Spleen (tissue), 13 donors: ENCODE measurements around the gene POLA1. TPM values are rescaled to one million over a fixed set of nuclear protein-coding genes. Genes with fewer than 3 reads are reported as not detected.

Source experiments
- DNase-seq: peaks from one replicate; pipeline ENCODE4 v3.0.0-alpha.2; 2020
- H3K27ac ChIP-seq, 8 donors: fragments of 200-600 bp; sonication (generic) in 7 of 8; 1 replicate in 4 of 8; 2 replicates in 4 of 8; pipeline versions ENCODE4 v1.5.0 to v1.8.0; 2016 to 2021; ENCODE audit warnings: inconsistent platforms in 4 of 8, mild to moderate bottlenecking in 4 of 8, moderate library complexity in 1 of 8
- H3K27me3 ChIP-seq, 7 donors: fragments of 200-600 bp; sonication (generic) in 6 of 7; replicated peaks in 1 of 7; 1 replicate in 4 of 7; 2 replicates in 3 of 7; pipeline versions ENCODE4 v1.5.0 to v1.8.0; 2016 to 2021; ENCODE audit warnings: inconsistent platforms in 3 of 7, mild to moderate bottlenecking in 1 of 7
- H3K36me3 ChIP-seq, 6 donors: fragments of 200-600 bp; sonication (generic) in 5 of 6; 1 replicate in 4 of 6; 2 replicates in 2 of 6; pipeline versions ENCODE4 v1.5.0 to v1.8.0; 2016 to 2021; ENCODE audit warnings: inconsistent platforms in 2 of 6
- H3K4me1 ChIP-seq, 6 donors: fragments of 200-600 bp; sonication (generic) in 5 of 6; 1 replicate in 3 of 6; 2 replicates in 3 of 6; pipeline versions ENCODE4 v1.5.0 to v1.8.0; 2016 to 2021; ENCODE audit warnings: inconsistent platforms in 3 of 6
- H3K4me3 ChIP-seq, 8 donors: fragments of 200-600 bp; sonication (generic) in 7 of 8; 1 replicate in 4 of 8; 2 replicates in 4 of 8; pipeline versions ENCODE4 v1.5.0 to v1.8.0; 2016 to 2021; ENCODE audit warnings: inconsistent platforms in 4 of 8, mild to moderate bottlenecking in 4 of 8, moderate library complexity in 2 of 8
- H3K9me3 ChIP-seq, 8 donors: fragments of 200-600 bp; sonication (generic) in 7 of 8; 1 replicate in 4 of 8; 2 replicates in 4 of 8; pipeline versions ENCODE4 v1.5.0 to v1.8.0; 2016 to 2021; ENCODE audit warnings: inconsistent platforms in 4 of 8
- POLR2A ChIP-seq, 3 donors: fragments of 450-650 bp; IDR thresholded peaks; one replicate each; pipeline ENCODE4 v1.5.1; 2017; ENCODE audit warnings: antibody characterized with exemption in 3 of 3, mild to moderate bottlenecking in 1 of 3
- POLR2AphosphoS5 ChIP-seq, 3 donors: sonication (generic); formaldehyde crosslinking; IDR thresholded peaks; one replicate each; pipeline ENCODE4 v1.5.1; 2017; ENCODE audit warnings: antibody characterized with exemption in 3 of 3
- WGBS, 5 donors: extraction: QIAGEN DNeasy Blood & Tissue Kit in 3 of 5; methylation state at CpG; one replicate each; pipeline versions ENCODE4 v1.1.5 to v1.1.7; 2013 to 2018; 5-methylcytosine and 5-hydroxymethylcytosine counted together
- intact Hi-C: fragments of 100-400 bp; cut with DNase I; formaldehyde crosslinking; loops from one replicate; pipeline ENCODE4 v1.15.0; 2023; ENCODE audit warnings: low total_unique reads
- long read RNA-seq, 2 donors: transcript quantifications; one replicate each; lab custom pipeline, GENCODE V29; 2026
- polyA plus RNA-seq, 3 donors: library from polyadenylated mRNA; stranded (reverse); fragments of 200-250 nt; gene quantifications; one replicate each; pipeline ENCODE4 v1.2.1, GENCODE V29; 2013
- total RNA-seq, 7 donors: library from RNA; depleted of rRNA in 3 of 7; stranded (reverse); fragments of >200 nt in 3 of 7; fragmentation: NEBNext Ultra II Directional in 4 of 7; extraction: Animal tissue kit (Norgen Biotek cat#: 25700) in 4 of 7; gene quantifications; one replicate each; pipeline versions ENCODE4 v1.1.0 to v1.2.1, GENCODE V29; 2016 to 2021
- TF ChIP-seq, protein P1 (sequence below), 11 experiments: fragments of 200-600 bp in 7 of 11; fragments of 450-650 bp in 4 of 11; sonication (generic) in 4 of 11; IDR thresholded peaks in 8 of 11; conservative IDR thresholded peaks in 3 of 11; 1 replicate in 7 of 11; 2 replicates in 4 of 11; pipeline versions ENCODE4 v1.4.0 to v1.8.0; 2016 to 2021; ENCODE audit warnings: antibody characterized with exemption in 11 of 11, inconsistent platforms in 4 of 11, mild to moderate bottlenecking in 1 of 11
- donor health status: healthy with polysubstance abuse.
- donor health status: DM: no; HTN: no; CAD: no; lungs with moderate emphysema.
- donor health status: DM: no; HTN: no; CAD: no.
- donor health status: Bipolar disorder and iron deficiency.
- donor health status: healthy.
- donor health status: DM: no; HTN: no; CAD: no.
- donor health status: DM: yes; HTN: yes; CAD: no.

The POLA1 gene, protein sequence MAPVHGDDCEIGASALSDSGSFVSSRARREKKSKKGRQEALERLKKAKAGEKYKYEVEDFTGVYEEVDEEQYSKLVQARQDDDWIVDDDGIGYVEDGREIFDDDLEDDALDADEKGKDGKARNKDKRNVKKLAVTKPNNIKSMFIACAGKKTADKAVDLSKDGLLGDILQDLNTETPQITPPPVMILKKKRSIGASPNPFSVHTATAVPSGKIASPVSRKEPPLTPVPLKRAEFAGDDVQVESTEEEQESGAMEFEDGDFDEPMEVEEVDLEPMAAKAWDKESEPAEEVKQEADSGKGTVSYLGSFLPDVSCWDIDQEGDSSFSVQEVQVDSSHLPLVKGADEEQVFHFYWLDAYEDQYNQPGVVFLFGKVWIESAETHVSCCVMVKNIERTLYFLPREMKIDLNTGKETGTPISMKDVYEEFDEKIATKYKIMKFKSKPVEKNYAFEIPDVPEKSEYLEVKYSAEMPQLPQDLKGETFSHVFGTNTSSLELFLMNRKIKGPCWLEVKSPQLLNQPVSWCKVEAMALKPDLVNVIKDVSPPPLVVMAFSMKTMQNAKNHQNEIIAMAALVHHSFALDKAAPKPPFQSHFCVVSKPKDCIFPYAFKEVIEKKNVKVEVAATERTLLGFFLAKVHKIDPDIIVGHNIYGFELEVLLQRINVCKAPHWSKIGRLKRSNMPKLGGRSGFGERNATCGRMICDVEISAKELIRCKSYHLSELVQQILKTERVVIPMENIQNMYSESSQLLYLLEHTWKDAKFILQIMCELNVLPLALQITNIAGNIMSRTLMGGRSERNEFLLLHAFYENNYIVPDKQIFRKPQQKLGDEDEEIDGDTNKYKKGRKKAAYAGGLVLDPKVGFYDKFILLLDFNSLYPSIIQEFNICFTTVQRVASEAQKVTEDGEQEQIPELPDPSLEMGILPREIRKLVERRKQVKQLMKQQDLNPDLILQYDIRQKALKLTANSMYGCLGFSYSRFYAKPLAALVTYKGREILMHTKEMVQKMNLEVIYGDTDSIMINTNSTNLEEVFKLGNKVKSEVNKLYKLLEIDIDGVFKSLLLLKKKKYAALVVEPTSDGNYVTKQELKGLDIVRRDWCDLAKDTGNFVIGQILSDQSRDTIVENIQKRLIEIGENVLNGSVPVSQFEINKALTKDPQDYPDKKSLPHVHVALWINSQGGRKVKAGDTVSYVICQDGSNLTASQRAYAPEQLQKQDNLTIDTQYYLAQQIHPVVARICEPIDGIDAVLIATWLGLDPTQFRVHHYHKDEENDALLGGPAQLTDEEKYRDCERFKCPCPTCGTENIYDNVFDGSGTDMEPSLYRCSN (N-terminal part only)
- total RNA-seq (10 to 100 TPM; 10.3 to 15.4 (median 12.1) TPM), polyA plus RNA-seq (1 to 10 TPM; 2.1 to 3.6 (median 3.0) TPM)
- long read RNA-seq, donor 1 = 0 reads
- long read RNA-seq, donor 2 = 0 reads

DNA sequence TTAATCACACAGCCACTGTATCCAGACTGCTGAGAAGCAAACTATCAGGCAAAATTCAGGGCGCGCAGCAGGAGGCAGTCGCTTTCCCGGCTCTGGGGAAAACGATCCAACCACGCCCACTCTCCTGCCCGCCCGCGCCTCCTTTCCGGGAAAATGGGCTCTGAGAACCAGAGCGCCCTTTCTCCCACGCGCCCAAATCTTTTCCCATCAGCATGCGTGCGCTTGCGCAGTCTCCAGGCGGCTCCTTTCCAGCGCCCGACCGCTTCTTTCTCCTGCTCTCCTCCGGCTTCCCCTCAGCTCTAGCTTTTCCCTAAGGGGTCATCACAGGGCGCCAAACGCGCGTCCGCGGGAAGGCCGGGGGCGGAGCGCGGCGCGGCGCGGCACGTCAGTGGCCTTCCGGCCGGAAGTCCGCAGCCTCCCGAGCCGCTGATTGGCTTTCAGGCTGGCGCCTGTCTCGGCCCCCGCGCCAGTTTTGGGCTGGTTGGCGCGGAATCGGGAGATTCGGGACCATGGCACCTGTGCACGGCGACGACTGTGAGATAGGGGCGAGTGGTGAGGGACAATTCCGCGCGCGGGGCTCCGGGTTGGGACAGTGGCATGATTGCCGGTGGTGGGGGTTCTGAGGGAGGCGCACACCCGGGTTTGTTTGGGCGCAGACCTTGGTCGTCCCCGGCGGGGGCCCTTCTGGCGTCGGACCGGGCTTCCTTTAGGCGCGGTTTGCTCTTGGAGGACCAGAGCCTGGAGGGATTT lies at the start of gene POLA1:
Gene POLA1, plus strand, starts transcription at position 466 of the 750 bp plus-strand sequence. Its CDS starts 44 bp downstream, at position 510.
- Histone ChIP-seq H3K36me3 (no peaks in the 10 kb centered on the region), H3K4me3 (peak within 1 kb of the TSS; percentile 52 to 85 (median 64)), H3K4me1 (peaks cover 0 to 19% (median 10%) of the 10 kb centered on the region in 6 donors), H3K27ac (peak within 1 kb of the TSS; percentile 14 to 84 (median 74)), H3K9me3 (no peaks in the 10 kb centered on the region), H3K27me3 (peaks cover 0 to 5% (median 0%) of the 10 kb centered on the region in 7 donors)
- WGBS, 5 donors = 0 to 48% (median 1%) methylated on average over 5 to 70 of the region's 70 CpGs
- TF ChIP-seq POLR2AphosphoS5 (IDR thresholded peaks at IDR 0.05) (peak; percentile 69 to 87 (median 82)), POLR2A (IDR thresholded peaks at IDR 0.05) (no peak)
- TF ChIP-seq, protein P1, sequence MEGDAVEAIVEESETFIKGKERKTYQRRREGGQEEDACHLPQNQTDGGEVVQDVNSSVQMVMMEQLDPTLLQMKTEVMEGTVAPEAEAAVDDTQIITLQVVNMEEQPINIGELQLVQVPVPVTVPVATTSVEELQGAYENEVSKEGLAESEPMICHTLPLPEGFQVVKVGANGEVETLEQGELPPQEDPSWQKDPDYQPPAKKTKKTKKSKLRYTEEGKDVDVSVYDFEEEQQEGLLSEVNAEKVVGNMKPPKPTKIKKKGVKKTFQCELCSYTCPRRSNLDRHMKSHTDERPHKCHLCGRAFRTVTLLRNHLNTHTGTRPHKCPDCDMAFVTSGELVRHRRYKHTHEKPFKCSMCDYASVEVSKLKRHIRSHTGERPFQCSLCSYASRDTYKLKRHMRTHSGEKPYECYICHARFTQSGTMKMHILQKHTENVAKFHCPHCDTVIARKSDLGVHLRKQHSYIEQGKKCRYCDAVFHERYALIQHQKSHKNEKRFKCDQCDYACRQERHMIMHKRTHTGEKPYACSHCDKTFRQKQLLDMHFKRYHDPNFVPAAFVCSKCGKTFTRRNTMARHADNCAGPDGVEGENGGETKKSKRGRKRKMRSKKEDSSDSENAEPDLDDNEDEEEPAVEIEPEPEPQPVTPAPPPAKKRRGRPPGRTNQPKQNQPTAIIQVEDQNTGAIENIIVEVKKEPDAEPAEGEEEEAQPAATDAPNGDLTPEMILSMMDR (IDR thresholded peaks at IDR 0.05 in 8 of 11, conservative IDR thresholded peaks at IDR 0.05 in 3 of 11) = no peak
- peak; percentile 91 for DNase-seq
- intact Hi-C loops = no loop called here

DNA sequence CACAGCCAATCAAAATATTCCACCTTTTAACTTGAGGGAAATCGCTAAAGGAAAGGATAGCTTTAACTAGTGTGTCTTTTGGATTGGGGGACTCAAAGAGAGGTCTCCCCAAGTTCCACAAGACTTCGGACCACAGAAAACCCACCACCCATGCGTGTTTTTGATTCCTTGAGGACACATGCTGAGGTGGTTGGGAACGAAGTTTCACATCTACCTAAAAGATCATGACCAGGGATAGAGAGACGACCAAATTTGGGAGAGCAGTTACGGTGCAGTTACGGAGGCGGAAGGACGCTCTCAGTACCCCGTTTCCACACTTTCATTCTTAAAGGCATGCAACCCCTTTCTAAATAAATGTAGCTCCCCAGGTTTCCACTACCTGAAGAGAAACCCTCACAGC lies 47.7 kb upstream of the POLA1 start:
- no peak for DNase-seq
- Histone ChIP-seq H3K9me3 (no peaks in the 10 kb centered on the region), H3K4me1 (peaks cover 0 to 24% (median 10%) of the 10 kb centered on the region in 6 donors), H3K36me3 (no peaks in the 10 kb centered on the region), H3K4me3 (peak overlapping the region in 2 of 8 donors; percentile 11 to 56), H3K27me3 (peaks cover 0 to 48% (median 12%) of the 10 kb centered on the region in 7 donors), H3K27ac (no peak overlapping the region)
- intact Hi-C loops = no loop called here
- 5 to 35% (median 22%) methylated on average over 10 of the region's 10 CpGs for WGBS, 5 donors
- no peak for TF ChIP-seq POLR2AphosphoS5 (IDR thresholded peaks at IDR 0.05)

DNA sequence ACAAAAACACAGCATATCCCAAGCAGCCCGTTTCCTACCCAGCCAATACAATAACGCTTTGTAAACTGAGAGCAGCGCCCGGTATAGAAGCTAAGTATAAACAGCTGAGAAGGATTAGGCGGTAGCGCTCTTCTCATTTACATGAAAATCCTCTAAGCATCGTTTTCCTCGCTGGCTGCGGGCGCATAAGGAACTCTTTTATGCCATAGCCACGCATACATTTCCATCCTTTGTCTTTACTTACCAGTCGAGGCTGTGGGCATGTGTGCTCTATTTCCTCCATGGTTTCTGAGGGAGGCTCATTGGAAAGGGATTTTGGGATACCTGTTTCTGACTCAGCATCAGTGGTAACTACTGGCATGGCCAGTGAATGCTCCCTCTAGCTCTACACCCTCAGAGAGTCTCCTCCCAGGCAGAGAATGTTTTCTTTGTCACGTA lies 47.0 kb upstream of the POLA1 start:
- DNase-seq = no peak
- Histone ChIP-seq H3K4me1 (peaks cover 0 to 24% (median 10%) of the 10 kb centered on the region in 6 donors), H3K9me3 (no peaks in the 10 kb centered on the region)

More for the DNA sequence above, 47.0 kb upstream of the POLA1 start:
- TF ChIP-seq POLR2A (IDR thresholded peaks at IDR 0.05) (no peak), POLR2AphosphoS5 (IDR thresholded peaks at IDR 0.05) (no peak)
- TF ChIP-seq, protein P1 (IDR thresholded peaks at IDR 0.05 in 8 of 11, conservative IDR thresholded peaks at IDR 0.05 in 3 of 11) = no peak
- H3K27me3 ChIP-seq = peaks cover 0 to 48% (median 12%) of the 10 kb centered on the region in 7 donors
- H3K36me3 ChIP-seq = no peaks in the 10 kb centered on the region
- H3K4me3 ChIP-seq = peak overlapping the region in 4 of 8 donors; percentile 11 to 56 (median 18)
- intact Hi-C loops = no loop called here
- H3K27ac ChIP-seq = no peak overlapping the region
- 1 to 25% (median 5%) methylated on average over 13 of the region's 13 CpGs for WGBS, 5 donors
